ENCODE data around the gene ACTG1.
A peak's percentile ranks its signal among the peaks of the same experiment; 100 is the strongest.

DNA sequence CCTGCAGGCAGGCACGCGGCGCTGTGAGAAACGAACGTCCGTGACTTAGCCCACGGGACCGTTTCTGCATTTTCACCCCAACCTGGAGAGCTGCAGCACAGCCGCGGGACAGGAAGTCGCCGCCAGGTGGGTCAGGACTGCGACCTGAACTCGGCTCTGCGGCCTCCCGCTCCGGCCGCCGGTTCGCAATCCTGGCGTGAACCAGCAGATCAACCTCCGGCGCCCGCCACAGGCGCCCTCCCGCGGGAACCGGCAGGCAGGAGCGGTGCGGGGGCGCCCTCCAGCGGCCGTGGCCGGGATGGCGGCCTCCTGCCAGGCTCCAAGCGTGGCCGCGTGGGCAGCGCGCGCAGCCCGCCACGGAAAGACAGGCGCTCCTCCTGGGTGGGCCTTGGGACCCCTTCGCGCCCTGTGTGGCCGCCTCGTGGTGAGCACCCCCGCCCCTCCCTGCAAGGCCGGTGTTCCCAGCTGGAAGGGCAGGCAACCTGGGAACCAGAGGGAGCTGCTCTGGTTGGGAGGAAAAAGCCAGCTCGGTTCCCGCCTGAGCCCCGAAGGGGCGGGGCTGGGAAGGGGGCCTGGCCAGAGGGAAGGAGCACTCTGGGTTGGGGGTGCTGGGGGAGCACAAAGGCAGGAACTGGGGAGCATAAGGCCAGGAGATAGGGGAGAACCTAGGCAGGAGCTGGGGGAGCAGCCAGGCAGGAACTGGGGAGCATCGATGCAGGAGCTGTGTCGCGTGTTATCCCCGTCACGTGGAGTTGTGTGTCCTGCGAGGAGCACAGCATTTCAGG lies 28.2 kb downstream of the ACTG1 start:
- TF ChIP-seq, protein P1, sequence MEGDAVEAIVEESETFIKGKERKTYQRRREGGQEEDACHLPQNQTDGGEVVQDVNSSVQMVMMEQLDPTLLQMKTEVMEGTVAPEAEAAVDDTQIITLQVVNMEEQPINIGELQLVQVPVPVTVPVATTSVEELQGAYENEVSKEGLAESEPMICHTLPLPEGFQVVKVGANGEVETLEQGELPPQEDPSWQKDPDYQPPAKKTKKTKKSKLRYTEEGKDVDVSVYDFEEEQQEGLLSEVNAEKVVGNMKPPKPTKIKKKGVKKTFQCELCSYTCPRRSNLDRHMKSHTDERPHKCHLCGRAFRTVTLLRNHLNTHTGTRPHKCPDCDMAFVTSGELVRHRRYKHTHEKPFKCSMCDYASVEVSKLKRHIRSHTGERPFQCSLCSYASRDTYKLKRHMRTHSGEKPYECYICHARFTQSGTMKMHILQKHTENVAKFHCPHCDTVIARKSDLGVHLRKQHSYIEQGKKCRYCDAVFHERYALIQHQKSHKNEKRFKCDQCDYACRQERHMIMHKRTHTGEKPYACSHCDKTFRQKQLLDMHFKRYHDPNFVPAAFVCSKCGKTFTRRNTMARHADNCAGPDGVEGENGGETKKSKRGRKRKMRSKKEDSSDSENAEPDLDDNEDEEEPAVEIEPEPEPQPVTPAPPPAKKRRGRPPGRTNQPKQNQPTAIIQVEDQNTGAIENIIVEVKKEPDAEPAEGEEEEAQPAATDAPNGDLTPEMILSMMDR (IDR thresholded peaks at IDR 0.05 in 4 of 5, conservative IDR thresholded peaks at IDR 0.05 in 1 of 5) = peak; percentile 87 to 100 (median 100)
- TF ChIP-seq POLR2A (IDR thresholded peaks at IDR 0.05) = no peak
